GM19238 (cell line): ENCODE measurements around the gene WRAP73.

ENCODE experiments used
- DNase-seq: peaks from one replicate; pipeline ENCODE4 v3.0.0; 2011; ENCODE audit warnings: low spot score; ENCODE audit not compliant: insufficient read length

WRAP73 gene

DNA sequence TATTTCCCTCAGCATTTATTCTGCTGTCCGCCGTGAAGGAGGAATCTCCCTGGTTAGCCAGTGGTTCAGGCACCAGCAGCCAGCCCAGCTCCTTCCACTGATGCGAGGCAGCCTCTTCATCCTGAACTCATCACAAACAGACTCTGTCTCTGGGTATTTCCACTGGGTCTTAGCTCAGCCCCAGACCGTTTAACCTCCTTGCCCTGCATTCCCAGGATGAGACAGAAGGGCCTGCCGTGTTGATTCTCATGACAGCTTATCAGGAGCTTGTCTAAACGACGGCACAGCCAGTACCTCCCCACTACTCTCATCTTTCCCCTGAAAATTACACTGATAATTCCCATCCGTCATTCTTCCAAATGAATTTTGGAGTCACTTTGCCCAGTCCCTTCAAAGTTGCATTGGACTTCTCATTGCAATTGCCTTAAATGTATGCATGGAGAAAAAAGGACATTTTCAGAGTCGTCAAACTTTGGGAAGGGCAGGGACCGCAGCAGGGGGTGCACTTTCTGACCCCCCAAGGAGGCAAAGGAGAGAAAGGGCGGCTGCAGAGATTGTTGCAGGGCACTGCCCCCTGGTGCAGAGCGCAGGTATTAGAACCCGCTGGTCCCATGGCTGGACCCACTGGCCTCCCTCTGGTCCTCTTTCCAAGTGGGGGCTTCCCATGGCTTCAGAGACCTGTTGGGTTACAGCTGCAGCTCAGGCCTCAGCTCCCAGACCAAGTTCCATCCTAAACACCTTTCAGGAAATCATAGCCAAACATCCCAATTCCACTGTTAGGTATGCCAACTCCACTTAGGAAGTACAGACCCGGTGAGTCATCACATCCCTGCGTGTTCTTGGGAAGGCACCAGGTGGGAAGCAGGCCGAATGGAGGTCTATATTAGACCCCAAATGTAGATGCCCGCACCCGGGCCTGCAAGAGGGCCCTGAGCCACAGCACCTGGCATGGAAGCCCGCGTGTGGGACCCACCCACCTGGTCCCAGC lies 34.9 kb downstream of the WRAP73 start:
- DNase-seq: no peak

DNA sequence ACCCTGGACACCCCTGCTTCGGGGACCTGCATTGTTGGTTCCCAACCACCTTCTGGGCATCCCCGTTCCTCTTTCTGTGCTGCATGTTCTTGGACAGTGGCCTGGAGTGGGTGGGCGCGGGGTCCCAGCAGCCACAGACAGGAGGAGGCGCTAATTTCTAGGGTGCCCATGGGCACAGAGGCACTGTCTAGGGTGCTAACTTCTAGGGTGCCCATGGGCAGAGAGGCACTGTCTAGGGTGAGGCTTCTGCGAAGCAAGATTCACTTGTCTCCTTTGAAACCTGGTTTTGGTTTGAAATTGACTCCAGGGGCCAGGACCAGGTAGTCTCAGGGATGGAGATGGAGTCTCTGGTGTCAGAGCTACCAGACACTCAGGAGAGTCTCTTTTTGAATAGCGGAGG lies 37.8 kb downstream of the WRAP73 start:
- DNase-seq: no peak

DNA sequence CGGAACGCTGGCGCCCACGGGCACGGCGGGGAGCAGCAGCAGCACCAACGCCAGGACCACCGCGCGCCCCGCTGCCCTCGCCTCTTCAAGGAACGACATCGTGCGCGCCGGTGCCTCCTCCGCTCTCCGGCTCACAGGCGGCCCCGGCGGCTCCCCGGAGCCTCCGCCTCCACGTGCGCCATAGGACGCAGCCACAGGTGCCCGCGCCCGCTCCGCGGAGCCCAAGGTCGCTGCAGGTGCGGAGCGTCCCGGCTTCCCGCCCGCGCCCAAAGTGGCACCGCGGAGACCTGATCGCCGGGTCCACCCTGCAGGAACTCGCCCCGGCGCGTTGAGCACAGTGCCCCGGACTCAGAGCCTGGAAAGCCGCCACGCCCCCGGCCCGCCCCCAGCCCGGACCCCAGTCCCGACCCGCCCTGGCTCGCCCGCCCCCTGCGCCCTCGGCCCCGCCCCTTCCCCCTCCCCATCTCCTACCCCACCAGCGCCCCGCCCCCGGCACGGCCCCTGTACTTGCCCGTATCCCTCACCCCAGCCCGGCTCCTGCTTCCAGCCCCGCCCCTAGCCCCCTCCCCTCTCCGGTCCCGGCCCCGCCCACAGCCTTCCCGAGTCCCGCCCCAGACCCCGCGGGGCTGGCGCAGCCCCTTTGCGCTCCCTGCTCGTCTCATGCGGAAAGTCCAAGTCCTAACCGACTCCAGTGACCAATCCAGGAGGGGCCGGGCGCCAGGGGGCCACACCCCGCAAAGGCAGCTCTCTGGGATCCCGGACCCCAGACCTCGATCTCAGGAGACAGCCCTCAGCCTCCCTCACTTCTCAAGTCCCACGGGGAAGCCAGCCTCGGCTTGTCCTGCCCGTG lies 38.5 kb downstream of the WRAP73 start, which contains the start of gene MEGF6:
MEGF6 (minus strand) TSS at position 339 of the 850 bp plus-strand sequence; CDS start at position 99, 240 bp downstream.
- no peak for DNase-seq

DNA sequence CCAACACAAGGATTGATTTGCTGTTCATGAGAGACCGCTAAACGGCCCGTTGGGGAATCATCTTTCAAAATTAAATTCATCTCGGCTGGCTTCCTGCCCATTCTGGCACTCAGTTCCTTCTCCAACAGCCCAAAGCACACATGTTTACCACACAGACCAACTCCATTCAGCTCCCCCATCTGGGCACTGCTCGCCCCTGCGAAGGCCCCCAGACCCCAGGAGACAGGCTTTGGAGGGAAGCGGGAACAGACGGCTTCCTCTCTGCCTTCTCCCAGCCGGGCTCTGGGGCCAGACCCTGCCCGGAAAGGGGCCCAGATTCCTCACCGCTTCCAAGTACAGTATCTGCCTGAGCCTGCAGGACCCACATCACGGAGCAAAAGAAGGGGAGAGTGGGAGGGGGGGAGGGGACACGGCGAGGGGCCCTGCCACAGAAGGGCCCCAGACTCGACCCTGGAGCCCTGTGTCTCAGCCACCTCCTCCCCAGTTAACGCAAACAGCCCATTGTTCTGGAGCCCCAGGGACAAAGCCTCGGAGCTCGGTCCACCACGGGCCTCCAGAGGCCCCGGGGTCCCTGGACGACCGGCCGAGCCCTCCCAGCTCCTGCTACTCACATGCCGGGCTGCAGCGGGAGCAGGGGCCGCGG lies 39.3 kb downstream of the WRAP73 start:
- no peak for DNase-seq

DNA sequence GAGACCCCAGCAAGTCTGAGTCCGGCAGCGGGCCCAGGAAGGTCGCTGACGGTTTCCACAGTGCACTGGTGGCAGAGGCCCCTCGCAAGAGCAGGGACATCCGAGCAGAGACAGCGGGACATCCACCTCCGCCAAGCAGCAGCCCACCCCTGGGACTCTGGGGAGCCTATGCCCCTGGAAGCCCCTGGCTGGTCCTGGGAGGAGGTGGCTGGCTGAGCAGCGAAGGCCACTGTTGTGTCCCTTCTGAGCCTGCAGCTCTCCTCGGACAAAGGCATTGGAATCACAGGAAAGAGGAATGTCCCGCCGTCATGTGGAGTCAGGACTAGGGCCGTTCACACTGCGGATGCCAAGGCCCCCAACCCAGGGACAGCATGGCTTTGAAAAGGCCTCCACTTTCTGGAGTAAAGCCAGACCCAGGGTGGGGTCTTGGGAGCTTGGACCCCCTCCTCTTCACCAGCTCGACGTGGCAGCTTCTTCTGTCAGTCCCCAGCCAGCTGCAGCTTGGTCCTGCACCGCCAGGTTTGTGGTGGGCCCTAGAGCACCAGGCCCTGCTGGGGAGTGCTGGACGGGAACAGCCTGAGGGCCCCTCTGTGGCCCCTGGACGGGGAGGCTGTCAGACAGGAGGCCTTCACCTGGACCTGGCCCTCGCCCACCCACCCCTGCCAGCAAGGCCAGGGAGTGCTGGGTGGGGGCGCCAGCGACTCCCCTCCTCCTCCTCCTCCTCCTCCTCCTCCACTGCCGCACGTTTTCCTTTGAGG lies 40.0 kb downstream of the WRAP73 start:
- no peak for DNase-seq

DNA sequence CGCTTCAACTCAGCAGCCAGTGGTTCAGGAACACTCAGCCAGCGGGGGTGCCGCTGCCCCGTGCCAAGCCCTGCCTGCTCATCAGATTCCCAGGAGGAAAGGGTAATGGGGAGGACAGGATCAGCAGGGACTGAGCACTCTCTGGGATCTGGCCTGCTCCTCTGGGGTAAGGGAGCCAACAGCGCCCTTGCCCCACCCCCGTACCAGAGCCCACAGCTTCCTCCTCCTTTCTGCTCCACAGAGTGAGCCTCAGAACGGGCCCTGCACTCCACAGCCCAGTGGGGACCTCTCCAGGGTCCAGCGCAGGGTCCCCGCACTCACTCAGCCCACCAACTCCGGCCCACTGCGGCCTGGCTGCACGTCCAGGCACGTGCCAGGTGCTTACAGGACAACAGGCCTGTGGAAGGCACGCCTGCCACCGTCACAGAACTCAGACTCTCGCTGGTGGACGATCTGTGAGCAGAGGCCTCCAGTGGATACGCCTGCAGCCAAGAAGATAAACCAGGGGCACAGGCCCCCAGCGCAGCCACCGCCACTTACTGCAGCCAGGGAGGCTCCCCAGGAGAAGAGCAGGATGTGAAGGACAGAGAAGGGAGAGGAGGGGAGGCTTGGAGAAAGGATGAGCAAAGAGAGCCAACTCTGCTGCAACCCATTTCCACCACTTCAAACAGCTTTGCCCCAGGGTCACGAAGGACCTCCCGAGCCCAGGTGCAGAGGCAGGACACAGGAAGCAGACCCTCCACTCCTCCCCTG lies 40.7 kb downstream of the WRAP73 start:
- no peak for DNase-seq

DNA sequence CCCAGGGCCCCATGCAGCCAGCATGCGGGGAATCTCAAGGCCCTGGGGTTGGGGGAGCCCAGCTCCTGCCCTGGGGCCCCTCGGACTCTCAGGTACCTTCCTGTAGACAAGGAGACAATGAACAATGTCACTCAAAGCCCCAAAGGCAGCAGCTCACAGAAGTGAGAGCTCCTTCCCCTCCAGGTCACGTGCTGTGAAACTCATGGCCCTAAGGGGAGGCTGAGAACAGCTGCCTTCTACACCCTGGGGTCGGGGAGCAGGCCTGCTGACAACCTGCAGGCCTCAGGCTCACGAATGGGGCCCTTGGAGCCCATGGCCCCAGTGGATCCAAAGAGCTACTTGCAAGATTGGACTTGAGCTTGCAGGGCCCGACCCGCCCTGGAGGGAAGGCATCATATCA lies 41.7 kb downstream of the WRAP73 start:
- no peak for DNase-seq

DNA sequence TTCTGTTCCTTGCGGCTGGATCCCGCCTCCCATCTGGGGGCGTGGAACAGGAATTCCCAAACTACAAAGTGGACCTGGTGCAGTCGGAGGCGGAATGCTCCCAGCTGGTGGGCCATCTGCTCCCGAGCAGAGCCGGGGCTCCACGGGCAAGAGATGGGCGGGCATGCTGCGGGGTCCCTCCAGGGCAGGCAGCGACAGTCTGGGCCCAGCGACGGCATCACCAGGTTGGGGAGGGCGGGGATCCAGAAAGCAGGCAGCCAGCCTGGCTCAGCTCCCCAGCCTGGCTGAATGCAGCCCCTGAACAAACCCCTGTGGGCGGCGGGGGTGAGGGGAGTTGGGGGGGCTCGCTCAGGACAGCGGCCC lies 42.2 kb downstream of the WRAP73 start:
- DNase-seq: no peak

DNA sequence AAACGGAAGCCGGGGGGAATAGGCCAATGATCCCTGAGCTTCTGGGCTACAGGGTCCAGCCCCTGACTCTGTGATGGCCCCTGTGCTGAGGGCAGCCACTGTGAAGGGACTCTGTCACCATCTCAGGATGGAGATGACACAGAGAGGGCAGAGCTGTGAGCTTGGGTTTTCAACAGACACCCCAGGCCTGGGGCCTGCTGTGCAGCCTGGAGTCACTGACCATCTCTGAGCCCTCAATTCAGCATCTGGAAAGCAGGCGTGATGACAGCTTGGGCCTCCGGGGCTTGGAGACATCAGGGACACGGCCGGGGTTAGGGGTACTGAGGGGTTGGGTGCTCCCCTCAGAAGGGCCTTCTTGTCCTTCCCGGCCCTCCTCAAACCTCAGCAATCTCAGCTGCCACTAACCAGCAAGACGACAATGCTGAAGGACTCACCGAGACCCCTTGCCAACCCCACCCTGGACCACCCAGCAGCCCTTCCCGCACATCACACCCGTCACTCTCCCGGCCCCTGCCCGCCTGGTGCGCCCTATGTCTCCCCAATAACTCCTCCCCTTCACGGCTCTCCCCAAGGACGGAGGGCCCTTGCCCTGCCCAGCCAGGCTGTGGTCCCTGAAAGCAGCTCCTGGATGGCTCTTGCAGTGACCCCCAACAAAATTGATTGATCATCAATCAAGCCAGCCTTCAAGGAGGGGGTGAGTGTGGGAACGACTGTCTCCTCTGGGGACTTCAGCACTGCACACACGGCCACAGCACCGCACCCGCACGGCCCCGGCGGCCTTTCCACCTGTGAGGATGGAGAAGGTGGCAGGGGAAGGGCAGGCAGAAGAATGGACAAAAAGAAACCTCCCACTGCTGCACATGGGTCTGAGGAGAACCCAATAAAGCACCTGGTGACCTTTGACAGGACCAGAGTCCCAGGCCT lies 42.9 kb downstream of the WRAP73 start:
- DNase-seq: no peak

DNA sequence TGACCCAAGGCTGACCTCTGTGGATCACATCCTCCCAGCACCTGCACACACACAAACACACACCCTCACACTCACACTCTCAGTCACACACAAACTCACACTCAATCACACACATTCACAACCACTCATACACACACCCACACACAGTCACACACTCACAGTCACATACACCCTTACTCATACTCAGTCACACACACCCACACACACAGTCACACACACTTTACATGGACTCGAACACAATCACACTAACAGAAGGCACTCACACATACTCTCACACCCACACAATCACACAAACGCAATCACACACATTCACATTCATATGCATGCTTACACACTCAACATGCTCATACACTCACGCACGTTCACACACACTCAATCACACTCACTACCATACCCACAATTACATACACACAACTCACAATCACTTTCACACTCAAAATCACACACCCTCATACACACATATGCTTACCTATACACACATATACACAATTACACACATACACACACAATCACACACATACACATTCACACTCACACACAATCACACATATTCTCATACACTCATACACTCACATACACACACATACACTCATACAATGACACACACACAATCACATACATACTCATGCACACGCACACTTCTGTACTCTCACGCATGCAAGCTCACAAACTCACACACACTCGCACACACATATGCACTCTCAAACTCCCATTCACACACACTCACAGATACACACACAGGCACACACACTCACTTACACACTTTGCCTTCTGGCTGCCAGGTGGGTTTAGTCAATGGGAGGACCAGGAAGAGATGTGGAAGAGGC lies 44.7 kb downstream of the WRAP73 start:
- no peak for DNase-seq

DNA sequence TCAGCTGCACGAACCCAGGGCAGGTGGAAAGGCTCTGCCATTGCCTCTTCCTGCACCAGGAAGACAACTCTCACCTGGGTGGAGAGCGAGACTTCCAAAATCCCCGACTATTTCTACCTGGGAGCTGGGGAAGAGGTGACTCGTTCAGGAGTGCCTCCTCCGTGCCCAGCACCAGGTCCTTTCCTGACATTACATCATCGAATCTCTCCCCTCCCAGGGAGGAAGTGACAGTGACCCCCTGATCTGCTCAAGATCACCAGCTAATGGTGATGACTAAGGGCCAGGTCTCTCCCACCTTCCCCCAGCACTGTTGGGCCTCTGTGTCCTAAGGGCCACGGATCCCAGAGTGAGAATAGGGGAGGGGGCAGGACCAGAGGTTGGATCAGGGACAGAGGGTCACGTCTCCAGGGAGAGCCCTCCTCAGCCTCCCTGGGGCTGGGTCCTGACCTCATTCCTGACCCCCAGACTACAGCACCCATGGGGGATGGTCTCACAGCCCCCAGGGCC lies 45.4 kb downstream of the WRAP73 start:
- no peak for DNase-seq

DNA sequence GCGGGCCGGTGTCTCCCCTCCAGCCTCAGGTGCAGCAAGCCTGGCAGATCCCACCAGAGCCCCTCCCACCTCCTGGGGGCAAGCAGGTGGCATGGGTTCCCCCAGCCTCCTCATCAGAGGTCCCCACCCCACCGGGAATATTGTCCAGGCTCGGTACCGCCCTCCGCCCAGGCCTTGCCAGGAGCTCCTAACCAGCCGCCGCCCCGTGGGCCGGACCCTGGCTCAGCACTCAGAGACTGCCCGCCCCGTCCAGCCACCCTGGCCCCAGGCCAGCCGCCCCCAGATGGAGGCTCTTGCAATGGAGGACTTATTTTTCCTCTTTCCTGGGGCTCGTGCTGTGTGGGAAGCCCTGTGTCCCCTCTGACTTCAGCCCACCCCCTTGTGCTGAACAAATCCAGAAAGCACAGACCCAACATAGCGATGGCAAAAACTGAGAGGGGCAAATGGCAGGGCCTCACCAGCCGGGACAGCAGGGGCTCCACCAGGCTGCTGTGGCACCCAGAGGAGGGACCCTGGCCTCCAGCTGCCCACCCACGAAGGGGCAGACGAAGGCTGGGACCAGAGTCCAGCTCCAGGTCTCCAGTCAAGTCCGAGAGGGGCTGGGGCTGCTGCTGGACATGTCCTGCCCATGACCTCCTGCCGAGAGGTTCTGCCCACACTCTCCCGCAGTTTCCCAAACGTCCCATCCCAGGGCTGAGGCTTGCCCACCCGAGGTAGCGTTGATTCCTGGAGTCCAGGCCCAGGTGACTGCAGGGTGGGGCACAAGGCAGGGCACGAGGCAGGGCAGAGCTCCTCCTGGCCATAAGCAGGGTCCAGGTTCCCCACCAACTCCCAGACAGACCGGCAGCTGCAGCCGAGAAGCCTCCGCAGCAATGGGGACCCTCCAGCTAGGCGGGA lies 46.1 kb downstream of the WRAP73 start:
- DNase-seq: no peak

DNA sequence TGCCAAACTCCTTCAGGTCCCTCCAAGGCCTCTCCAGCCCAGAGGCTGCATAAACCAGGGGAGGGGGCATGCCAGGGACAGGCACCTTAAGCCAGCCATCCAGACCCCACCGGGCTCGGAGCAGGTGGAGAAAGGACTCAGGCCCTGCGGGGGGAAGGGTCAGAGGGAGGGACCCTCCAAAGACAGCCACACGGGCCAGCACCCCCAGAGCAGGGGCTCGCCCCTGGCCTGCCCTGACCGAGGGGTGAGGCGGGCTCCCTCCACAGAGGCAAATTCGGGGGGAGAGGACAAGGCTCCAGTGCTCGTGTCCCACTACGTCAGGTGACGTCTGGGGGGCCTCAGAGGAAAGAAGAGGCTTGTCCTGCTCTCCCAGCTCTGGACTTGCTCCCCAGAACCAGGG lies 46.7 kb downstream of the WRAP73 start:
- no peak for DNase-seq

DNA sequence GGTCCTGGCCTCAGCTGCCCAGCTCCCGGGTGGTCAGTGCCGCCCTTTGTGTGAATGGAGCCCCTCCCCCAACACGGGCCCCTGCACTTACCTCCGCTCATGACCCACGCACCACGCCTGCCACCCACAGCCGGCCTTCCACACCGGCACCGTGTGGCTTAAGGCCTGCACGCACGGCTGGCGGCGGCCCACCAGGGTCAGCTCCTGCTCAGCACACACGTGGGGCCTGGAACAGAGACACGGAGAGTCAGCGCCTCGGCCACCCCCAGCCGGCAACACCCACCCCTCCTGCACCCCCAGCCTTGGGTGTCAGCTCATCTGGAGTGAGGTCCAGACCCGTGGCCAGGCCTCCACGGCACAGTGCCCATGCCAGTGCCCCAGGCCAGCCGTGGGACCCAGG lies 47.5 kb downstream of the WRAP73 start:
- DNase-seq: no peak

DNA sequence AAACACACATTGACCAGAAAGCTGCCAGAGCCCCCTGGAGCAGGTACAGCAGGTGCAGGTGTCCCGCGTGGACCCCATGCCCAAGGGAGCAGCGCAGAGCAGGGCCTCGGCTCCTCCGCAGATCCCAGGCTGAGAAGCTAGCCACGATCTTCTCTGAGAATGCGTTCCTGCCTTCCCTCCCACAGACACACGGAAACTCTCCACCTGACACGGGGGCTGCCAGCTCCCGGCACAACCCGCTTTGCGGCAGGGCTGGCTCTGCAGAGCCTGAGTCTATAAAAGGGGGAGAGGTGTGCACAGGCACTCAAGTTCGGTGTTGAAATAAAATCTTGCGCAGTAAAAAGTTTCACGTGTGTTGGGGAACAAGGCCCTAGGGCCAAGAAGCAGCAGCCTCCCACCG lies 48.2 kb downstream of the WRAP73 start:
- no peak for DNase-seq

DNA sequence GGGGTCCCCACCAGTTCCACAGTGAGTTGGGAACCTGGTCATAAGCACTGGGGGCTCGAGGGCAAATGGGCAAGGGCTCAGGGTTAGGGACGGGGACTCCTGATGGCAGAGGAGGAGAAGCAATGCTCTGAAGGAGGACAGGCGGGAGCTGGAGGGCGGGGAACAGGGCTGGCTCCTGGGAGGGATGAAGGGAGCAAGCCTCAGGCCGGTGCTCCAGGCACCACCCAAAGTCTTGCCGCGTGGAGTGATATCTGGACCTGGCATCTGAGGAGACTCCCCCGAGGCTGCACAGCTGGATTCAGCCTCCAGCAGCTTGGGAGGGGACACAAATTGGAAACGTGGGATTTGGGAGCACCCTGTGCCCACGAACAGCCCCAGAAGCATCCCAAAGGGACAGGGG lies 49.5 kb downstream of the WRAP73 start:
- DNase-seq: no peak

DNA sequence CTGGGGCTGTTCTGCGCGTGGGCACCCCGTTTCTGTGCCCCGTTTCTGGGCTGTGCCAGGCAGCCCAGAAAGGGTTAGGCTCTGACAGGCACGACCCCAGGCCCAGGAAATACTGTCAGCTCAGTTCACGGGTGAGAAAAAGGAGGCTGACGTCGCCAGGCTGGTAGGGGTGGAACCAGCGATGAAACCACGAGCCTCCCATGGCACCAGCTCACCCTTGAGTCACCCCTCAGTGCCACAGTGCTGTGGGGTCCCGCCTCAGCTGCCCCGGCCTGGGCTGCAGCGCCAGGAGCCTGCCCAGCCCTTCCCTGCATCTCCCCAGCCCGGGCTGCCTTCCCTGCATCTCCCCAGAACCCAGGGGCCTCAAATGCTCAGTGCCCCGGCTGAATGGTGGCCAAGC lies 50.1 kb downstream of the WRAP73 start:
- DNase-seq: no peak
